GM10266 (cell line): Measurements from ENCODE around the gene LILRB2.
"Not testable (repeated sequence)": the region's sequence is repeated elsewhere in the genome, so short reads cannot be mapped to it uniquely, and the experiment has no call there.

ENCODE experiments used
- DNase-seq: peaks from one replicate; pipeline ENCODE4 v3.0.0; 2012; ENCODE audit errors: extremely low spot score
- CTCF ChIP-seq: IDR thresholded peaks from 2 replicates; pipeline ENCODE4 v1.5.1; 2012; ENCODE audit warnings: mild to moderate bottlenecking, low read depth; ENCODE audit not compliant: control insufficient read depth, insufficient read depth; ENCODE audit errors: missing control alignments

LILRB2 gene

GRCh38 chr19:54233941-54234340 is 47.0 kb downstream of the LILRB2 start:
- DNase-seq, result no peak

GRCh38 chr19:54231077-54231931 is 49.6 kb downstream of the LILRB2 start:
- peak; percentile 97 for TF ChIP-seq CTCF
- DNase-seq, result peak; percentile 73

More at GRCh38 chr19:54233941-54234340, 47.0 kb downstream of the LILRB2 start:
- TF ChIP-seq CTCF, result no peak

GRCh38 chr19:54230031-54230430 is 50.9 kb downstream of the LILRB2 start:
- DNase-seq, result no peak
- TF ChIP-seq CTCF, result no peak

- no peak for TF ChIP-seq CTCF
- DNase-seq, result no peak
Measured at GRCh38 chr19:54229146-54229545, 51.8 kb downstream of the LILRB2 start.

- DNase-seq, result not testable (repeated sequence)
Measured at GRCh38 chr19:54224619-54225018, 56.3 kb downstream of the LILRB2 start.

GRCh38 chr19:54223937-54224281 is 57.0 kb downstream of the LILRB2 start:
- DNase-seq, result not testable (repeated sequence)
